IPS-20b (cell line): Measurements from ENCODE around the gene LRP5.

ENCODE experiments used
- H3K27ac ChIP-seq: one replicate; pipeline ENCODE4 v1.5.1; 2013; ENCODE audit warnings: low read length
- H3K27me3 ChIP-seq: 2 replicates; pipeline ENCODE4 v1.6.1; 2013; ENCODE audit warnings: mild to moderate bottlenecking, low read length, inconsistent platforms; ENCODE audit not compliant: insufficient read depth
- H3K36me3 ChIP-seq: 2 replicates; pipeline ENCODE4 v1.6.1; 2013; ENCODE audit warnings: low read depth, mild to moderate bottlenecking, inconsistent platforms, low read length, moderate library complexity; ENCODE audit not compliant: insufficient read depth
- H3K4me1 ChIP-seq: 2 replicates; pipeline ENCODE4 v1.6.1; 2013; ENCODE audit warnings: mild to moderate bottlenecking, control low read depth, inconsistent platforms, low read length, moderate library complexity; ENCODE audit not compliant: insufficient read depth
- H3K4me3 ChIP-seq: 2 replicates; pipeline ENCODE4 v1.5.1; 2013; ENCODE audit warnings: mild to moderate bottlenecking, low read length, inconsistent platforms
- H3K9ac ChIP-seq: 2 replicates; pipeline ENCODE4 v1.6.1; 2013; ENCODE audit warnings: low read depth, mild to moderate bottlenecking, inconsistent platforms, low read length, moderate library complexity
- H3K9me3 ChIP-seq: 2 replicates; pipeline ENCODE4 v1.6.1; 2013; ENCODE audit warnings: mild to moderate bottlenecking, low read depth, low read length, inconsistent platforms; ENCODE audit not compliant: insufficient read depth

Gene LRP5

GRCh38 chr11:68370211-68371111, 58.1 kb downstream of the LRP5 start:
- H3K9me3 ChIP-seq: no peaks in the 10 kb centered on the region
- no peak overlapping the region for H3K4me3 ChIP-seq
- H3K4me1 ChIP-seq: no peaks in the 10 kb centered on the region
- H3K36me3 ChIP-seq: peaks cover 13% of the 10 kb centered on the region
- H3K9ac ChIP-seq: no peak overlapping the region
- no peaks in the 10 kb centered on the region for H3K27me3 ChIP-seq
- no peak overlapping the region for H3K27ac ChIP-seq

- H3K36me3 ChIP-seq: peaks cover 10% of the 10 kb centered on the region
- no peak overlapping the region for H3K9ac ChIP-seq
- no peaks in the 10 kb centered on the region for H3K9me3 ChIP-seq
- no peak overlapping the region for H3K27ac ChIP-seq
- H3K4me1 ChIP-seq: no peaks in the 10 kb centered on the region
- H3K27me3 ChIP-seq: no peaks in the 10 kb centered on the region
- no peak overlapping the region for H3K4me3 ChIP-seq
These were observed 59.0 kb downstream of the LRP5 start for GRCh38 chr11:68371171-68372041.

GRCh38 chr11:68372114-68372513, 59.7 kb downstream of the LRP5 start:
- peaks cover 7% of the 10 kb centered on the region for H3K36me3 ChIP-seq
- no peak overlapping the region for H3K4me3 ChIP-seq
- H3K9me3 ChIP-seq: no peaks in the 10 kb centered on the region
- no peaks in the 10 kb centered on the region for H3K4me1 ChIP-seq
- no peak overlapping the region for H3K9ac ChIP-seq
- H3K27ac ChIP-seq: no peak overlapping the region
- H3K27me3 ChIP-seq: no peaks in the 10 kb centered on the region

GRCh38 chr11:68372625-68373024, 60.2 kb downstream of the LRP5 start:
- Histone ChIP-seq H3K4me3 (no peak overlapping the region), H3K27ac (no peak overlapping the region), H3K9me3 (no peaks in the 10 kb centered on the region), H3K9ac (no peak overlapping the region), H3K36me3 (peaks cover 7% of the 10 kb centered on the region; the same call in 1 of the 2 replicates), H3K4me1 (no peaks in the 10 kb centered on the region), H3K27me3 (no peaks in the 10 kb centered on the region)

- Histone ChIP-seq H3K9ac (no peak overlapping the region), H3K36me3 (peaks cover 3% of the 10 kb centered on the region; the same call in 1 of the 2 replicates), H3K4me1 (no peaks in the 10 kb centered on the region), H3K27ac (no peak overlapping the region), H3K27me3 (no peaks in the 10 kb centered on the region), H3K9me3 (no peaks in the 10 kb centered on the region), H3K4me3 (no peak overlapping the region)
These were observed 60.9 kb downstream of the LRP5 start for GRCh38 chr11:68373189-68373814.

- no peak overlapping the region for H3K9ac ChIP-seq
- H3K27ac ChIP-seq: no peak overlapping the region
- no peaks in the 10 kb centered on the region for H3K27me3 ChIP-seq
- no peaks in the 10 kb centered on the region for H3K9me3 ChIP-seq
- H3K4me1 ChIP-seq: no peaks in the 10 kb centered on the region
- H3K36me3 ChIP-seq: no peaks in the 10 kb centered on the region
- no peak overlapping the region for H3K4me3 ChIP-seq
These were observed 61.6 kb downstream of the LRP5 start for GRCh38 chr11:68373815-68374501.

GRCh38 chr11:68374531-68374930, 62.1 kb downstream of the LRP5 start:
- Histone ChIP-seq H3K36me3 (no peaks in the 10 kb centered on the region), H3K9ac (no peak overlapping the region), H3K4me1 (no peaks in the 10 kb centered on the region), H3K9me3 (no peaks in the 10 kb centered on the region), H3K4me3 (no peak overlapping the region), H3K27ac (no peak overlapping the region), H3K27me3 (no peaks in the 10 kb centered on the region)

- H3K36me3 ChIP-seq: no peaks in the 10 kb centered on the region
- no peak overlapping the region for H3K27ac ChIP-seq
- no peak overlapping the region for H3K9ac ChIP-seq
- no peak overlapping the region for H3K4me3 ChIP-seq
- H3K4me1 ChIP-seq: no peaks in the 10 kb centered on the region
- no peaks in the 10 kb centered on the region for H3K27me3 ChIP-seq
- no peaks in the 10 kb centered on the region for H3K9me3 ChIP-seq
These were observed 62.9 kb downstream of the LRP5 start for GRCh38 chr11:68375337-68375736.

- H3K36me3 ChIP-seq: no peaks in the 10 kb centered on the region
- H3K4me1 ChIP-seq: no peaks in the 10 kb centered on the region
- H3K27me3 ChIP-seq: no peaks in the 10 kb centered on the region
- H3K27ac ChIP-seq: no peak overlapping the region
- H3K4me3 ChIP-seq: no peak overlapping the region
- H3K9me3 ChIP-seq: no peaks in the 10 kb centered on the region
- H3K9ac ChIP-seq: no peak overlapping the region
These were observed 63.4 kb downstream of the LRP5 start for GRCh38 chr11:68375766-68376165.

- H3K9me3 ChIP-seq: no peaks in the 10 kb centered on the region
- H3K36me3 ChIP-seq: no peaks in the 10 kb centered on the region
- H3K4me1 ChIP-seq: no peaks in the 10 kb centered on the region
- H3K27ac ChIP-seq: no peak overlapping the region
- H3K4me3 ChIP-seq: no peak overlapping the region
- H3K9ac ChIP-seq: no peak overlapping the region
- H3K27me3 ChIP-seq: no peaks in the 10 kb centered on the region
These were observed 65.0 kb downstream of the LRP5 start for GRCh38 chr11:68377389-68377795.

GRCh38 chr11:68379206-68379605, 66.8 kb downstream of the LRP5 start:
- Histone ChIP-seq H3K4me3 (no peak overlapping the region), H3K9ac (no peak overlapping the region), H3K27me3 (no peaks in the 10 kb centered on the region), H3K36me3 (no peaks in the 10 kb centered on the region), H3K4me1 (no peaks in the 10 kb centered on the region), H3K9me3 (no peaks in the 10 kb centered on the region), H3K27ac (no peak overlapping the region)
